Smooth muscle cell (in vitro differentiated cells): ENCODE measurements around the gene ZNF630. TPM values are rescaled to one million over a fixed set of nuclear protein-coding genes. Genes with fewer than 3 reads are reported as not detected.

ENCODE experiments used
- DNase-seq: peaks from one replicate; lab custom pipeline; 2025; ENCODE audit not compliant: unreplicated experiment; lab: John Stamatoyannopoulos, UW
- H2AFZ ChIP-seq: fragments of 200-600 bp; sonication (generic); 2 replicates; pipeline ENCODE4 v1.6.0; 2016; ENCODE audit warnings: antibody characterized with exemption, low read depth, mild to moderate bottlenecking
- H3F3A ChIP-seq: fragments of 200-600 bp; sonication (generic); 2 replicates; pipeline ENCODE4 v1.6.0; 2017; ENCODE audit warnings: antibody characterized with exemption, low read depth
- H3K27ac ChIP-seq: fragments of 200-600 bp; sonication (generic); 2 replicates; pipeline ENCODE4 v1.5.1; 2016; ENCODE audit warnings: low read depth, mild to moderate bottlenecking
- H3K27me3 ChIP-seq: fragments of 200-600 bp; sonication (generic); 2 replicates; pipeline ENCODE4 v1.6.1; 2016; ENCODE audit warnings: low read depth, mild to moderate bottlenecking
- H3K36me3 ChIP-seq: fragments of 200-600 bp; sonication (generic); 2 replicates; pipeline ENCODE4 v1.5.1; 2016; ENCODE audit warnings: low read depth
- H3K4me1 ChIP-seq: fragments of 200-600 bp; sonication (generic); 2 replicates; pipeline ENCODE4 v1.5.1; 2016; ENCODE audit warnings: low read depth
- H3K4me2 ChIP-seq: fragments of 200-600 bp; sonication (generic); 2 replicates; pipeline ENCODE4 v1.6.0; 2016; ENCODE audit warnings: mild to moderate bottlenecking
- H3K4me3 ChIP-seq: fragments of 200-600 bp; sonication (generic); 2 replicates; pipeline ENCODE4 v1.5.1; 2016; ENCODE audit warnings: mild to moderate bottlenecking
- H3K79me2 ChIP-seq: fragments of 200-600 bp; sonication (generic); 2 replicates; pipeline ENCODE4 v1.6.0; 2016; ENCODE audit warnings: low read depth, mild to moderate bottlenecking
- H3K9ac ChIP-seq: fragments of 200-600 bp; sonication (generic); 2 replicates; pipeline ENCODE4 v1.6.0; 2016; ENCODE audit warnings: low read depth
- H3K9me3 ChIP-seq: fragments of 200-600 bp; sonication (generic); replicated peaks from 2 replicates; pipeline ENCODE4 v1.5.1; 2016; ENCODE audit warnings: low read depth
- H4K20me1 ChIP-seq: fragments of 200-600 bp; sonication (generic); 2 replicates; pipeline ENCODE4 v1.6.0; 2016; ENCODE audit warnings: low read depth
- CTCF ChIP-seq: fragments of 200-600 bp; sonication (generic); IDR thresholded peaks from 2 replicates; pipeline ENCODE4 v1.5.1; 2017; ENCODE audit warnings: borderline replicate concordance, mild to moderate bottlenecking, antibody characterized with exemption; ENCODE audit not compliant: insufficient read depth, poor library complexity, severe bottlenecking
- WGBS: methylation state at CpG from one replicate; pipeline ENCODE4 v1.1.7; 2016; ENCODE audit warnings: low lambda C conversion rate; 5-methylcytosine and 5-hydroxymethylcytosine counted together
- polyA plus RNA-seq: library from polyadenylated mRNA; unstranded; fragments of >200 nt; fragmentation: Nextera tagmentation; extraction: Ambion mirVana; gene quantifications from 2 replicates; pipeline ENCODE4 v1.2.1, GENCODE V29; 2016
- total RNA-seq: library from RNA; depleted of rRNA; stranded (reverse); fragments of >200 nt; gene quantifications from 2 replicates; pipeline ENCODE4 v1.2.3, GENCODE V29; 2014

Gene ZNF630
- total and polyA plus RNA-seq, 2 experiments from 2014 or later: 2.1 to 5.0 TPM

GRCh38 chrX:48058621-48059295 is 12.7 kb downstream of the ZNF630 start:
- Histone ChIP-seq H3K36me3 (peaks cover 19% of the 10 kb centered on the region), H3F3A (no peaks in the 10 kb centered on the region), H3K4me3 (no peak overlapping the region), H3K27me3 (no peaks in the 10 kb centered on the region), H3K9me3 (peaks cover 23% of the 10 kb centered on the region), H3K27ac (no peak overlapping the region), H3K79me2 (no peaks in the 10 kb centered on the region), H3K4me2 (no peak overlapping the region), H2AFZ (no peak overlapping the region), H3K4me1 (no peaks in the 10 kb centered on the region), H3K9ac (no peak overlapping the region), H4K20me1 (no peaks in the 10 kb centered on the region)
- no peak for DNase-seq
- 68% methylated on average over 2 of the region's 2 CpGs for WGBS
- no peak for TF ChIP-seq CTCF

GRCh38 chrX:48046846-48047245 is 24.6 kb downstream of the ZNF630 start:
- no peaks in the 10 kb centered on the region for H3K4me1 ChIP-seq

GRCh38 chrX:48045410-48046311 is 25.8 kb downstream of the ZNF630 start:
- Histone ChIP-seq H3K9ac (peak overlapping the region; percentile 0), H3K4me1 (no peaks in the 10 kb centered on the region), H2AFZ (no peak overlapping the region), H3K27ac (peak overlapping the region; percentile 72), H3K4me3 (no peak overlapping the region), H3F3A (no peaks in the 10 kb centered on the region), H3K4me2 (peak overlapping the region; percentile 63), H3K27me3 (no peaks in the 10 kb centered on the region), H3K79me2 (no peaks in the 10 kb centered on the region), H3K9me3 (no peaks in the 10 kb centered on the region), H3K36me3 (no peaks in the 10 kb centered on the region), H4K20me1 (no peaks in the 10 kb centered on the region)
- peak; percentile 8 for DNase-seq
- TF ChIP-seq CTCF: no peak
- WGBS: 42% methylated on average over 8 of the region's 8 CpGs

More at GRCh38 chrX:48046846-48047245, 24.6 kb downstream of the ZNF630 start:
- 78% methylated on average over 5 of the region's 5 CpGs for WGBS
- Histone ChIP-seq H3K27me3 (no peaks in the 10 kb centered on the region), H3F3A (no peaks in the 10 kb centered on the region), H3K9me3 (no peaks in the 10 kb centered on the region), H3K36me3 (no peaks in the 10 kb centered on the region), H3K27ac (peak overlapping the region; percentile 72), H4K20me1 (no peaks in the 10 kb centered on the region), H3K4me3 (no peak overlapping the region), H2AFZ (no peak overlapping the region), H3K4me2 (no peak overlapping the region), H3K79me2 (no peaks in the 10 kb centered on the region), H3K9ac (no peak overlapping the region)
- DNase-seq: no peak
- TF ChIP-seq CTCF: no peak
